SIG-M5 treated with dmso at 0.1 percent for 504 hours (cell line): ENCODE measurements around the gene GRIN3B.

Source experiments
- DNase-seq: peaks from one replicate; lab custom pipeline; 2025; ENCODE audit not compliant: unreplicated experiment; lab: John Stamatoyannopoulos, UW

GRIN3B gene

DNA sequence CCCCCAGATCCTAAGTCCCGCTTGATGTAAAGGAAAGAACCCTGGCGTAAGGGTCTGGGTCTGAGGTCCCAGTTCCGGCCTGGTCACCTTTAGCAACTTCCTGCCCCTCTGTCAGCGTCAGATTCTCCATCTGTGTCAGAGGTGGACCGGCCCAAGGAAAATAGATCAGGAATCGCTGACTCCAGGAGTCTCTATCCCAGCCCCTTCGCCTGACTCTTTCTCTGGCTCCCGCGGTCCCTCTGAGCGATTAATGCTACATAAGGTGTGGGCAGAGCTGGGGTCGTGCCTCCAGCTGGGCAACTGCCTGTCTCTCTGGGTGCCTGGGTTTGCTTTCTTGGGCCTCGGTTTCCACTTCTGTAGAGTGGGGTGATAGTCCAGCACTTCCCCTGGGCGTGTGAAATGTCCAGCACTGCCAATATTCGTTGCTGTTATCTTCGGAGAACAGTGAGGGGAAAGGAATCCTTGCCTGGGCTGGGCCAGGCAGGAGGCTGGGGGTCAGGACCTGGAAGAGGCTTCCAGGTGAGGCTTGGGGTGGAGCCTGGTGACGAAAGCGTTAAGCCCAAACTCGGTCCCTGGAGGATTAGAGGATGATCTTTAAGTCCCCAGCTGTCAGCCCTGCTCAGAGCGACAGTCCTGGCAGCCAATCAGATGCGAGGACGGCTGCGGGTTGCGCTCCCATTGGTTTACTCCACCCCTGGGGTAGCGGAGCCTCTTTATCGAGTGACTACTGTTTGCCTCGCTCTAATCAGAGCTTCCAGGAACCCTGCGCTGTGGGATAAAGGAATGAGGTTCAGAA lies 40.5 kb downstream of the GRIN3B start:
- peak; percentile 76 for DNase-seq

DNA sequence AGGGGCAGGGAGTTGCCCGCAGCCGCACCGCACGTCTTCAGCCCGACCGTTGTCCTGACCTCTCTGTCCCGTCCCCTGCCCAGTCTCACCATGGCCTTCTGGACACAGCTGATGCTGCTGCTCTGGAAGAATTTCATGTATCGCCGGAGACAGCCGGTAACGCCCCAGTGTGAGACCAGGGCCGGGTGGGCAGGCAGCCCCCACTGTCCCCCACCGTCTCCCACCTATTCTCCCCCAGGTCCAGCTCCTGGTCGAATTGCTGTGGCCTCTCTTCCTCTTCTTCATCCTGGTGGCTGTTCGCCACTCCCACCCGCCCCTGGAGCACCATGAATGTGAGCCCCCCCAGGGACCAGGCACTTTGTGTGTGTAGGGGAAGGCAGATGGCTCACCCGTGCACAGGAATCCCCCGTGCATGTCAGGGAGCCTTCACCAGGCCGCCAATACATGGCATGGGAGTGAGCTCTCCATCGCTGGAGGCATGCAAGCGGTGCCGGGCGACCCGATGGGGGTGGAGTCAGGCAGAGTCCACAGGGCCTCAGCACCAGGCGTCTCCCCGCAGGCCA lies 41.1 kb downstream of the GRIN3B start:
- DNase-seq, result no peak

DNA sequence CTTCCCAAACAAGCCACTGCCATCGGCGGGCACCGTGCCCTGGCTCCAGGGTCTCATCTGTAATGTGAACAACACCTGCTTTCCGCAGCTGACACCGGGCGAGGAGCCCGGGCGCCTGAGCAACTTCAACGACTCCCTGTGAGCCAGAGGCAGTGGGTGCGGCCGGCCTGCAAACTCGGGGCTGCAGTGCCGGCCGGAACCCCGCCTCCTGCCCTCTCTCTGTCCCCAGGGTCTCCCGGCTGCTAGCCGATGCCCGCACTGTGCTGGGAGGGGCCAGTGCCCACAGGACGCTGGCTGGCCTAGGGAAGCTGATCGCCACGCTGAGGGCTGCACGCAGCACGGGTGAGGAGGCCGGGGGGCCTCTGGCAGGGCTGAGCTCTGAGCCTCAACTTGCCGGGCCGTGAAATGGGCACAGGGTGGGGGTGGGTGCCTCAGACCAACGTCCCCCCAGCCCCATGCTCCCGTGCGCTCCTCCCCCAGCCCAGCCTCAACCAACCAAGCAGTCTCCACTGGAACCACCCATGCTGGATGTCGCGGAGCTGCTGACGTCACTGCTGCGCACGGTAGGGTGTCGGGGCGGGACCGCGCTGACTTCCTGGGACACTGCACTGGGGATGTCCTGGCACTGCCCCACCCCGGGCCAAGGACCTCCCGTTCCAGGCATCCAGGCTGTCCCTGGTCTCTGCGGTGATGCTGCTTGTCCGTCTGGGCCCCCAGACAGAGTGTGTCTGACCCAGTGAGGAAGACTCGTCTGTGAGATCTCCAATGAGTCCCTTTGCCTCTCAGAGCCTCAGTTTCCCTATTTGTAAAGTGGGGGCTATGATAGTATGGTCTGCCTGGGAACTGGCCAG lies 41.8 kb downstream of the GRIN3B start:
- DNase-seq, result no peak

DNA sequence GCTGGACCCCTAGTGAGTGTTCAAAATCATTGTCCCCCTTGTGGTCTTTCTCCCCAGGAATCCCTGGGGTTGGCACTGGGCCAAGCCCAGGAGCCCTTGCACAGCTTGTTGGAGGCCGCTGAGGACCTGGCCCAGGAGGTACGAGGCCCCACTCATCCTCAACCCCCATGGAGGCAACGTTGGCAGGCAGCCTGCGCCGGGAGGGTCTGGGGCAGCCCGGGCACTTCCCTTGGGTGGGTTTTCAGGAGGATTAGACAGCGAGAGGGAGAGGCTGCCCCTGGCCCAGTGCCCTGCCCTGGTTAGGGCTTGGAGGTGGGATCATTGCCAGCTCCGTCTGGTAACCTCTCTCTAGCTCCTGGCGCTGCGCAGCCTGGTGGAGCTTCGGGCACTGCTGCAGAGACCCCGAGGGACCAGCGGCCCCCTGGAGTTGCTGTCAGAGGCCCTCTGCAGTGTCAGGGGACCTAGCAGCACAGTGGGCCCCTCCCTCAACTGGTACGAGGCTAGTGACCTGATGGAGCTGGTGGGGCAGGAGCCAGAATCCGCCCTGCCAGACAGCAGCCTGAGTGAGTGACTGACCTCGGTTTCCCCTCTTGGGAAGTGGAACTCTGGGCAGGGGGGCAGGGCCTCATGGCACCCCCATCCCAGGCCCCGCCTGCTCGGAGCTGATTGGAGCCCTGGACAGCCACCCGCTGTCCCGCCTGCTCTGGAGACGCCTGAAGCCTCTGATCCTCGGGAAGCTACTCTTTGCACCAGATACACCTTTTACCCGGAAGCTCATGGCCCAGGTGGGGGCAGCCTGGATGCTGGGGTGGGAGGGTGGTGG lies 42.7 kb downstream of the GRIN3B start:
- no peak for DNase-seq

DNA sequence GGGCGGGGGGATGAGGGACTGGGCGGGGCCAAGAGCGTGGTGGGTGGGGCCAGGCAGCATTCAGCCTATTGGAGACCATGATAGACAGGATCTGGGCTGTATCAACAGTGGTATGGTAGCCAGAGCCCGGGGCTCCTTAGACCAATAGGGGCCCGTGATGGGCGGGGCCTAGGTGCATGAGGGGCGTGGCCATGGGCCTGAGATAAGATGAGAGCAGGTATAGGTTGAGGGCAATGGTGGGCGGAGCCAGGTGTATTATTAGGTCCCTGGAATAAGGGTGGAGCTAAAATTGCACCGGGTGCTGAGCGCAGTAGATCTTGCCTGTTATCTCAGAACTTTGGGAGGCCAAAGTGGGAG lies 45.0 kb downstream of the GRIN3B start:
- peak; percentile 39 for DNase-seq

DNA sequence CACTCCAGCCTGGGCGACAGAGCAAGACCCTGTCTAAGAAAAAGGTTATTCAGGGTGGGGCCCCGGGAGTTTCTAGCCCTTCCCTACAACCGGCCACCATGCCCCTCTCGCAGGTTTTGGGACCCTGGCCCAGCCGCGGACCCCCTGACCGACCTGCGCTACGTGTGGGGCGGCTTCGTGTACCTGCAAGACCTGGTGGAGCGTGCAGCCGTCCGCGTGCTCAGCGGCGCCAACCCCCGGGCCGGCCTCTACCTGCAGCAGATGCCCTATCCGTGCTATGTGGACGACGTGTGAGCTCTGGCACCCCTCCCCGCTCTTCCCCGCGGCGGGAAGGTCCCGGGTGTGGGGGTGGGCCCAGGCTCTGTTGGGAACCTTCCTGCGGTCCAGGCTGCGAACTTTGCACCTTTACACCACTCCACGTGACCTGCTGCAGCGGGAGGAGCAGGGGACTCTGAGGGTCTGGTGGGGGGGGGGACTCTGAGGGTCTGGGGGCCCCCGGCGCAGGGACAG lies 46.0 kb downstream of the GRIN3B start:
- no peak for DNase-seq

DNA sequence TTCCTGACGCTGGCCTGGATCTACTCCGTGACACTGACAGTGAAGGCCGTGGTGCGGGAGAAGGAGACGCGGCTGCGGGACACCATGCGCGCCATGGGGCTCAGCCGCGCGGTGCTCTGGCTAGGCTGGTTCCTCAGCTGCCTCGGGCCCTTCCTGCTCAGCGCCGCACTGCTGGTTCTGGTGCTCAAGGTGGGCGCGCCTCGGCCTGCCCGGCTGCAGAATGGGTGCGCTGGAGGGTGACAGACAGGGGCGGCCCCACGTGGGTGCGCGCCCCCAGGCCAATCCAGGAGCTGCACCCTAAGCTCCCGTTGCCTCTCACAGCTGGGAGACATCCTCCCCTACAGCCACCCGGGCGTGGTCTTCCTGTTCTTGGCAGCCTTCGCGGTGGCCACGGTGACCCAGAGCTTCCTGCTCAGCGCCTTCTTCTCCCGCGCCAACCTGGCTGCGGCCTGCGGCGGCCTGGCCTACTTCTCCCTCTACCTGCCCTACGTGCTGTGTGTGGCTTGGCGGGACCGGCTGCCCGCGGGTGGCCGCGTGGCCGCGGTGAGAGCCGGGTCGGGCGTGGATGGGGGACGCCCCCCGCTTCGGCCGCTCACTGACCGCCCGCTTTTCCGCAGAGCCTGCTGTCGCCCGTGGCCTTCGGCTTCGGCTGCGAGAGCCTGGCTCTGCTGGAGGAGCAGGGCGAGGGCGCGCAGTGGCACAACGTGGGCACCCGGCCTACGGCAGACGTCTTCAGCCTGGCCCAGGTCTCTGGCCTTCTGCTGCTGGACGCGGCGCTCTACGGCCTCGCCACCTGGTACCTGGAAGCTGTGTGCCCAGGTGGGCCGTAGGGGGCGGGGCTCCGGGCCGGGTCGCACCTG lies 46.8 kb downstream of the GRIN3B start:
- no peak for DNase-seq

DNA sequence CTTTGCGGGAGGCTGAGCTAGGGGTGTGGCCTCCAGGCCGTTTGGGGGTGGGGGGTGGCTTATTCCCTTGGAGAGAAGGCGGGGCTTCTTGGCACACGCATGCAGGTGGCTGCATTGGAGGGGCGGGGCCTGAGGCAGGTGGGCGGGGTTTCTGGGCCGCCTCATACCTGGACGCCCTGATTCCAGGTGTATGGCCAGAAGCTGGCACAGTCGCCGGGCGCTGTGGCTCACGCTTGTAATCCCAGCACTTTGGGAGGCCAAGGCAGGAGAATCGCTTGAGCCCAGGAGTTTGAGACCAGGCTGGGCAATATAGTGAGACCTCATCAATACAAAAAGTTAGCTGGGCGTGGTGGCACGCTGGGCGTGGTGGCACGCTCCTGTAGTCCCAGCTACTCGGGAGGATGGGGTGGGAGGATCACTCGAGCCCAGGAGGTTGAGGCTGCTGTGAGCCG lies 47.5 kb downstream of the GRIN3B start:
- DNase-seq, result no peak

DNA sequence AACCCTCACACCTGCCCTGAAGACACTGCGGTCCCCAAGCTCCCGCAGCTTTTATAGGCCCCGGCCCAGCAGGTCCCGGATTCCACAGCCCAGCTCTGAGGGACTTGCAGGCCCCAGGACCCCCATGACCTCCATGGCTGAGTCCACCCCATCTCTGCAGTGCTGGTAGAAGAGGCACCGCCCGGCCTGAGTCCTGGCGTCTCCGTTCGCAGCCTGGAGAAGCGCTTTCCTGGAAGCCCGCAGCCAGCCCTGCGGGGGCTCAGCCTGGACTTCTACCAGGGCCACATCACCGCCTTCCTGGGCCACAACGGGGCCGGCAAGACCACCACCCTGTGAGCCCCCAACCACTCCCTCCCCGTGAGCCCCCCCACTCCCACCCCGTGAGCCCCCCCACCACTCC lies 48.9 kb downstream of the GRIN3B start:
- no peak for DNase-seq

DNA sequence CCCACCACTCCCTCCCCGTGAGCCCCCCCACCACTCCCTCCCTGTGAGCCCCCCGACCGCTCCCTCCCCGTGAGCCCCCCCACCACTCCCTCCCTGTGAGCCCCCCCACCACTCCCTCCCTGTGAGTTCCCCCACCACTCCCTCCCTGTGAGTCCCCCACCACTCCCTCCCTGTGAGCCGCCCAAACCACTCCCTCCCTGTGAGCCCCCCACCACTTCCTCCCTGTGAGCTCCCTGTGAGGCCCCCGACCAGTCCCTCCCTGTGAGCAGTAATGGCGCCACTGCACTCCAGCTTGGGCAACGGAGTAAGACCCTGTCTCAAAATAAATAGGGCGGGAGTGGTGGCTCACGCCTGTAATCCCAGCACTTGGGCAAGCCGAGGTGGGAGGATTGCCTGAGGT lies 49.6 kb downstream of the GRIN3B start:
- DNase-seq, result no peak

DNA sequence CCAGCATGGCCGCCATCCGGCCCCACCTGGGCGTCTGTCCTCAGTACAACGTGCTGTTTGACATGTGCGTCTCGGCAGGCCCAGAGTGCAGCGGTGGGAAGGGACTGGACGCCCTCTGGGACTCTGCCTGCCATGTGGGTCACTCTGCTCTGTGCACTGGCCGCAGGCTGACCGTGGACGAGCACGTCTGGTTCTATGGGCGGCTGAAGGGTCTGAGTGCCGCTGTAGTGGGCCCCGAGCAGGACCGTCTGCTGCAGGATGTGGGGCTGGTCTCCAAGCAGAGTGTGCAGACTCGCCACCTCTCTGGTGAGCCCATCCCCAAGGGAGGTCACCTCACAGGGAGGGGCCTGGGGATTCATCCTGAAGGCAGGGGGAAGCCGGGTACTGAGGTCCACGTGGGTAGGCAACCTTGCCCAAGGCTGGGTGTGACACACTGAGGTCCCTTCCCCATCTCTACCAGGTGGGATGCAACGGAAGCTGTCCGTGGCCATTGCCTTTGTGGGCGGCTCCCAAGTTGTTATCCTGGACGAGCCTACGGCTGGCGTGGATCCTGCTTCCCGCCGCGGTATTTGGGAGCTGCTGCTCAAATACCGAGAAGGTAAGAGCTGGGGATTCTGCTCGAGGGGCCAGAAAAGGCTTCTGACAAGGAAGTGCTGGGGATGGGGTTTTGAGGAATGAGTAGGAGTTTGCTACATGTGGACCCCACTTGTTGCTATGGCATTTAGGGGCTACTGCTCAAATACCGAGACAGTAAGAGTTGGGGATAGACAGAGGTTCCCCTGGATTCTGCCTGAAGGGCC lies 51.0 kb downstream of the GRIN3B start:
- DNase-seq, result no peak

DNA sequence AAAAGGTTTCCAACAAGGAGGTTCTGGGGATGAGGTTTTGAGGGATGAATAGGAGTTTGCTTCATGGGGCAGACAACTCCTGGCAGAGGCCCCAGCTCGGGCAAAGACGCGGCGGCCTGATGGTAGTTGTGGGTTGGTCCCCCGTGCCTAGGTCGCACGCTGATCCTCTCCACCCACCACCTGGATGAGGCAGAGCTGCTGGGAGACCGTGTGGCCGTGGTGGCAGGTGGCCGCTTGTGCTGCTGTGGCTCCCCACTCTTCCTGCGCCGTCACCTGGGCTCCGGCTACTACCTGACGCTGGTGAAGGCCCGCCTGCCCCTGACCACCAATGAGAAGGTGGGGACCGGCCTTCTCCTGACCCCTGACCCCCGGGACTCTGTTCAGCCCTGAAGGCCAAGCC lies 51.6 kb downstream of the GRIN3B start:
- DNase-seq, result no peak

DNA sequence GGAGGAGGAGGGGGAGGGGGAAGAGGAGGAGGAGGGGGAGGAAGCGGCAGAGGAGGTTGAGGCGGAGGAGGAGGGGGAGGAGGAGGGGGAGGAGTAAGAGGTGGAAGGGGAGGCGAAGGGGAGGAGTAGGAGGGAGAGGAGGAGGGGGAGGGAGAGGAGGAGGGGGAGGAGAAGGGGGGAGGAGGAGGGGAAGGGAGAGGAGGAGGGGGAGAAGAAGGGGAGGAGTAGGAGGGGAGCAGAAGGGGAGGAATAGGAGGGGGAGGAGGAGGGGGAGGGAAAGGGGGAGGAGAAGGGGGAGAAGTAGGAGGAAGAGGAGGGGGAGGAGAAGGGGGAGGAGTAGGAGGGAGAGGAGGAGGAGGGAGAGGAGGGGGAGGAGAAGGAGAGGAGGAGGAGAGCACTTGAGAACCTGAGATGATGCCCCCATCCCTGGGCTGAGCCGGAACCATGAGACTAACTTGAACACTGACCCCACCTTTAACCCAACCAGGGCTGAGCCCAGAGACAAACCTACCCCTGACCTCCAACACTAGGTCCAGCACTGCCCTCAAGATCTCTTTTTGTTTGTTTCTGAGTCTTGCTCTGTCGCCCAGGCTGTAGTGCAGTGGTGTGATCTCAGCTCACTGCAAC lies 52.2 kb downstream of the GRIN3B start:
- no peak for DNase-seq

DNA sequence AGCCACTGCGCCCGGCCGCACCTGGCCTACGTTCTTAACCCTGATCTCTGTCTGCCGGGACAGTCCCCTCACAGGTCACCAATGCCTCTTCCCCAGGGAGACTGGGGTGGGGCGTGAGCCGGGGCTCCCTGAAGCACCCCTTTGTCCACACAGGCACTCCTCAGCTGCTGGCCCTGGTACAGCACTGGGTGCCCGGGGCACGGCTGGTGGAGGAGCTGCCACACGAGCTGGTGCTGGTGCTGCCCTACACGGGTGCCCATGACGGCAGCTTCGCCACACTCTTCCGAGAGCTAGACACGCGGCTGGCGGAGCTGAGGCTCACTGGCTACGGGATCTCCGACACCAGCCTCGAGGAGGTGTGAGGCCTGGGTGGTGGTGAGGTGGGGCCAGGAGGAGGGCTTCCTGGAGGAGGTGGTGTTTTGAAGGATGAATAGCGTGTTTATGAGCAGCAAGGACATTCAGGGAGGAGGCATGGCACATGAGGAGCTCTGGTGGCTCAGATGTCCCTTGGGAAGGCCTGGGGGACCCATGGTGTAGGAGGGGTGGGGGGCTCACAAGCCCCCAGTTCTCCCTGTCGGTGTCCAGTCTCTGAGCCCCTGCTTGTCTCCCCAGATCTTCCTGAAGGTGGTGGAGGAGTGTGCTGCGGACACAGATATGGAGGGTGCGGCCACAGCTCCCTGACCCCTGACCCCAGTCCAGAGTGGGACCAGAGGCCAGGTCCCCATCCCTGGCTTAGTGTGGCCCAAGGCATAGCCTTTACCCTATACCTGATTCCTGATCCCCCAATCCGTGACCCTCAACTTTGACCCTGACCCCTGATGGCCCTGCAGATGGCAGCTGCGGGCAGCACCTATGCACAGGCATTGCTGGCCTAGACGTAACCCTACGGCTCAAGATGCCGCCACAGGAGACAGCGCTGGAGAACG lies 53.2 kb downstream of the GRIN3B start:
- DNase-seq, result no peak

DNA sequence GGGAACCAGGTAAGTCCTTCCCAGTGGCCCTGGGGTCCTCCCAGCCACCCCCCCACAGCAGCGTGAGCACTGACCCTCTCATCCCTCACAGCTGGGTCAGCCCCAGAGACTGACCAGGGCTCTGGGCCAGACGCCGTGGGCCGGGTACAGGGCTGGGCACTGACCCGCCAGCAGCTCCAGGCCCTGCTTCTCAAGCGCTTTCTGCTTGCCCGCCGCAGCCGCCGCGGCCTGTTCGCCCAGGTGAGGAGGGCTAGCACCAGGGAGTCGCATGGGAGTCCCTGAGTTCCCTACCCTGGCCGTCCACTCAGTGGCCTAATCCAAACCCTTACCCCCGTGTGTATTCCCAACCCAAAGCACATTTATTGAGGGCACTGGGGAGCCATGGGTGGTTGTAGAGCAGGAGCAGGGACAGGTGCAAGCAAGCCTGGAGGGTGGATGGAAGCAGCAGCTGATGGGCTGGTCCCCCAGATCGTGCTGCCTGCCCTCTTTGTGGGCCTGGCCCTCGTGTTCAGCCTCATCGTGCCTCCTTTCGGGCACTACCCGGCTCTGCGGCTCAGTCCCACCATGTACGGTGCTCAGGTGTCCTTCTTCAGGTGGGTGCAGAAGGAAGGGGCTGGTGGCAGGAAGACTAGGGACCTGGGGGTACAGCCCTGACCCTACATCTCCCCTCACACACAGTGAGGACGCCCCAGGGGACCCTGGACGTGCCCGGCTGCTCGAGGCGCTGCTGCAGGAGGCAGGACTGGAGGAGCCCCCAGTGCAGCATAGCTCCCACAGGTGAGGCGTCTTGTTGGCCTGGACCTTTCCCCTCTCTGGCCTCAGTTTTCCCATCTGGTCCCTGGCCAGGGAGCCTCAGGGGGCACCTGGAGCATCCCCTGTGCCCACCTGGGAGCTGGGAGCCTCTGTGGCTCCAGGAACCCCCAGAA lies 54.1 kb downstream of the GRIN3B start:
- DNase-seq, result no peak

DNA sequence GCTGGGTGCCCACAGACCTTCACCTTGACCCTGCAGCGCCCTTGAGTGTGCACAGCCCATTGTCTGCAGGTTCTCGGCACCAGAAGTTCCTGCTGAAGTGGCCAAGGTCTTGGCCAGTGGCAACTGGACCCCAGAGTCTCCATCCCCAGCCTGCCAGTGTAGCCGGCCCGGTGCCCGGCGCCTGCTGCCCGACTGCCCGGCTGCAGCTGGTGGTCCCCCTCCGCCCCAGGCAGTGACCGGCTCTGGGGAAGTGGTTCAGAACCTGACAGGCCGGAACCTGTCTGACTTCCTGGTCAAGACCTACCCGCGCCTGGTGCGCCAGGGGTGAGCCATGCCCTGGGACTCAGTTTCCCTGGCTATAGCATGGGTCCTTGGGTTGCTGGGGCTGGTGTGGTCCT lies 54.8 kb downstream of the GRIN3B start:
- DNase-seq, result no peak
